ENCODE measurements around the gene ELK3.
A peak's percentile ranks its signal among the peaks of the same experiment; 100 is the strongest.

ELK3 gene

GRCh38 chr12:96235484-96235826 is 41.3 kb downstream of the ELK3 start:
- no peak for DNase-seq (ENCODE audit: low spot score)

GRCh38 chr12:96236221-96236822 is 42.1 kb downstream of the ELK3 start:
- DNase-seq (ENCODE audit: low spot score): no peak

- no peak for DNase-seq (ENCODE audit: low spot score)
Observed at GRCh38 chr12:96237035-96237434, 42.9 kb downstream of the ELK3 start.

GRCh38 chr12:96237465-96238077 is 43.4 kb downstream of the ELK3 start:
- DNase-seq (ENCODE audit: low spot score): peak; percentile 60

GRCh38 chr12:96238336-96239047 is 44.3 kb downstream of the ELK3 start:
- no peak for DNase-seq (ENCODE audit: low spot score)

GRCh38 chr12:96239711-96240635 is 45.8 kb downstream of the ELK3 start:
- no peak for DNase-seq (ENCODE audit: low spot score)

GRCh38 chr12:96240656-96241055 is 46.5 kb downstream of the ELK3 start:
- DNase-seq (ENCODE audit: low spot score): no peak

GRCh38 chr12:96241431-96241830 is 47.3 kb downstream of the ELK3 start:
- no peak for DNase-seq (ENCODE audit: low spot score)

- no peak for DNase-seq (ENCODE audit: low spot score)
Observed at GRCh38 chr12:96241846-96242256, 47.7 kb downstream of the ELK3 start.

- DNase-seq (ENCODE audit: low spot score): no peak
Observed at GRCh38 chr12:96242597-96242996, 48.4 kb downstream of the ELK3 start.

- DNase-seq (ENCODE audit: low spot score): no peak
Observed at GRCh38 chr12:96244826-96245225, 50.7 kb downstream of the ELK3 start.

- no peak for DNase-seq (ENCODE audit: low spot score)
Observed at GRCh38 chr12:96246926-96247505, 52.8 kb downstream of the ELK3 start.

- peak; percentile 66 for DNase-seq (ENCODE audit: low spot score)
Observed at GRCh38 chr12:96247563-96247962, 53.4 kb downstream of the ELK3 start.

GRCh38 chr12:96248136-96248931 is 54.2 kb downstream of the ELK3 start:
- no peak for DNase-seq (ENCODE audit: low spot score)

GRCh38 chr12:96249196-96250118 is 55.3 kb downstream of the ELK3 start:
- no peak for DNase-seq (ENCODE audit: low spot score)

GRCh38 chr12:96250119-96250685 is 56.0 kb downstream of the ELK3 start:
- no peak for DNase-seq (ENCODE audit: low spot score)

GRCh38 chr12:96255077-96255476 is 60.9 kb downstream of the ELK3 start:
- no peak for DNase-seq (ENCODE audit: low spot score)

- DNase-seq (ENCODE audit: low spot score): no peak
Observed at GRCh38 chr12:96256672-96257361, 62.6 kb downstream of the ELK3 start.

GRCh38 chr12:96257550-96258103 is 63.5 kb downstream of the ELK3 start:
- DNase-seq (ENCODE audit: low spot score): no peak
